ENCODE measurements around the gene CD200R1L.

CD200R1L gene

GRCh38 chr3:112799946-112800345 lies 46.7 kb downstream of the CD200R1L start:
- Histone ChIP-seq H3K36me3 (no peaks in the 10 kb centered on the region), H3K27me3 (no peaks in the 10 kb centered on the region), H3K27ac (no peak overlapping the region), H3K4me1 (ENCODE audit: control insufficient read depth in 1 of 2, insufficient read depth in 1 of 2, low read depth in 1 of 2, low read length in 1 of 2) (no peaks in the 10 kb centered on the region), H3K9me3 (no peaks in the 10 kb centered on the region), H3K4me3 (ENCODE audit: low read depth in 1 of 2, low read length in 1 of 2) (no peak overlapping the region)
- TF ChIP-seq CTCF (IDR thresholded peaks at IDR 0.05), result no peak

- Histone ChIP-seq H3K9me3 (no peaks in the 10 kb centered on the region), H3K27me3 (no peaks in the 10 kb centered on the region), H3K4me1 (ENCODE audit: control insufficient read depth in 1 of 2, insufficient read depth in 1 of 2, low read depth in 1 of 2, low read length in 1 of 2) (no peaks in the 10 kb centered on the region), H3K4me3 (ENCODE audit: low read depth in 1 of 2, low read length in 1 of 2) (no peak overlapping the region), H3K36me3 (no peaks in the 10 kb centered on the region), H3K27ac (peak overlapping the region; percentile 75)
- TF ChIP-seq CTCF (IDR thresholded peaks at IDR 0.05), result no peak
Observed at GRCh38 chr3:112794622-112795172, 52.0 kb downstream of the CD200R1L start.

- Histone ChIP-seq H3K4me1 (ENCODE audit: control insufficient read depth in 1 of 2, insufficient read depth in 1 of 2, low read depth in 1 of 2, low read length in 1 of 2) (no peaks in the 10 kb centered on the region), H3K4me3 (ENCODE audit: low read depth in 1 of 2, low read length in 1 of 2) (no peak overlapping the region), H3K36me3 (no peaks in the 10 kb centered on the region), H3K27ac (no peak overlapping the region), H3K9me3 (no peaks in the 10 kb centered on the region), H3K27me3 (no peaks in the 10 kb centered on the region)
- TF ChIP-seq CTCF (IDR thresholded peaks at IDR 0.05), result no peak
Observed at GRCh38 chr3:112793326-112794081, 53.2 kb downstream of the CD200R1L start.

GRCh38 chr3:112791736-112792135 lies 54.9 kb downstream of the CD200R1L start:
- Histone ChIP-seq H3K27me3 (no peaks in the 10 kb centered on the region), H3K4me1 (ENCODE audit: control insufficient read depth in 1 of 2, insufficient read depth in 1 of 2, low read depth in 1 of 2, low read length in 1 of 2) (no peaks in the 10 kb centered on the region), H3K27ac (no peak overlapping the region), H3K9me3 (no peaks in the 10 kb centered on the region), H3K4me3 (ENCODE audit: low read depth in 1 of 2, low read length in 1 of 2) (no peak overlapping the region), H3K36me3 (no peaks in the 10 kb centered on the region)
- no peak for TF ChIP-seq CTCF (IDR thresholded peaks at IDR 0.05)

- Histone ChIP-seq H3K27ac (no peak overlapping the region), H3K36me3 (no peaks in the 10 kb centered on the region), H3K27me3 (no peaks in the 10 kb centered on the region), H3K9me3 (no peaks in the 10 kb centered on the region), H3K4me3 (ENCODE audit: low read depth in 1 of 2, low read length in 1 of 2) (no peak overlapping the region), H3K4me1 (ENCODE audit: control insufficient read depth in 1 of 2, insufficient read depth in 1 of 2, low read depth in 1 of 2, low read length in 1 of 2) (no peaks in the 10 kb centered on the region)
- no peak for TF ChIP-seq CTCF (IDR thresholded peaks at IDR 0.05)
Observed at GRCh38 chr3:112789787-112790186, 56.9 kb downstream of the CD200R1L start.

Data from neutrophil (primary cell).